ENCODE measurements around the gene HOXC13. TPM values are rescaled to one million over a fixed set of nuclear protein-coding genes. Genes with fewer than 3 reads are reported as not detected.

HOXC13 gene
- total and polyA plus RNA-seq, 3 donors from 2014 or later: 0.25 to 0.87 (median 0.63) TPM

- no peak overlapping the region for H3K27ac ChIP-seq
- intact Hi-C loops (cut with DNase I; ENCODE audit: low total_unique reads): no loop called here
- DNase-seq: no peak
- H3K4me3 ChIP-seq: peak overlapping the region in 1 of 2 donors; percentile 27
- TF ChIP-seq CTCF (IDR thresholded peaks at IDR 0.05) (no peak), POLR2A (IDR thresholded peaks at IDR 0.05) (no peak)
- H3K27me3 ChIP-seq: peaks cover 3% of the 10 kb centered on the region
- H3K4me1 ChIP-seq: peaks cover 2% of the 10 kb centered on the region
- H3K9me3 ChIP-seq: no peaks in the 10 kb centered on the region
- 7 to 9% methylated on average over 15 of the region's 15 CpGs for WGBS, 2 donors
- no peaks in the 10 kb centered on the region for H3K36me3 ChIP-seq (ENCODE audit: low read depth, missing control alignments)
Observed at GRCh38 chr12:53966085-53966384, 27.4 kb downstream of the HOXC13 start.

GRCh38 chr12:53966385-53967133 lies 27.9 kb downstream of the HOXC13 start:
- no peaks in the 10 kb centered on the region for H3K36me3 ChIP-seq (ENCODE audit: low read depth, missing control alignments)
- peaks cover 2% of the 10 kb centered on the region for H3K4me1 ChIP-seq
- 18 to 23% methylated on average over 36 of the region's 36 CpGs for WGBS, 2 donors
- peak overlapping the region in 1 of 2 donors; percentile 27 for H3K4me3 ChIP-seq
- H3K27me3 ChIP-seq: peaks cover 3% of the 10 kb centered on the region
- DNase-seq: no peak
- no peak for TF ChIP-seq POLR2A (IDR thresholded peaks at IDR 0.05)
- no peak for TF ChIP-seq CTCF (IDR thresholded peaks at IDR 0.05)
- no peaks in the 10 kb centered on the region for H3K9me3 ChIP-seq
- no peak overlapping the region for H3K27ac ChIP-seq
- intact Hi-C loops (cut with DNase I; ENCODE audit: low total_unique reads): no loop called here

- intact Hi-C loops (cut with DNase I; ENCODE audit: low total_unique reads): no loop called here
- 31 to 33% methylated on average over 5 of the region's 5 CpGs for WGBS, 2 donors
- Histone ChIP-seq H3K27me3 (no peaks in the 10 kb centered on the region), H3K9me3 (no peaks in the 10 kb centered on the region), H3K36me3 (ENCODE audit: low read depth, missing control alignments) (no peaks in the 10 kb centered on the region), H3K4me1 (peaks cover 2% of the 10 kb centered on the region), H3K4me3 (no peak overlapping the region), H3K27ac (no peak overlapping the region)
- DNase-seq: no peak
- TF ChIP-seq POLR2A (IDR thresholded peaks at IDR 0.05) (no peak), CTCF (IDR thresholded peaks at IDR 0.05) (no peak)
Observed at GRCh38 chr12:53967421-53967925, 28.8 kb downstream of the HOXC13 start.

- Histone ChIP-seq H3K27ac (no peak overlapping the region), H3K36me3 (ENCODE audit: low read depth, missing control alignments) (no peaks in the 10 kb centered on the region), H3K27me3 (no peaks in the 10 kb centered on the region), H3K9me3 (no peaks in the 10 kb centered on the region), H3K4me1 (peaks cover 2% of the 10 kb centered on the region), H3K4me3 (no peak overlapping the region)
- 53 to 69% methylated on average over 23 to 24 of the region's 24 CpGs for whole genome bisulfite sequencing, 2 donors
- intact Hi-C loops (cut with DNase I; ENCODE audit: low total_unique reads): no loop called here
- TF ChIP-seq CTCF (IDR thresholded peaks at IDR 0.05): no peak
- no peak for TF ChIP-seq POLR2A (IDR thresholded peaks at IDR 0.05)
- DNase-seq: no peak
Observed at GRCh38 chr12:53968214-53969127, 29.8 kb downstream of the HOXC13 start.

Data from testis (tissue), 3 donors.